Measurements from ENCODE around the gene NEK10. TPM values are rescaled to one million over a fixed set of nuclear protein-coding genes. Genes with fewer than 3 reads are reported as not detected.

The NEK10 gene
- total and polyA plus RNA-seq, 2 donors (not counting 3 experiments of a cell fraction or from before 2014, with no cell fraction given), result 0.32 to 5.0 TPM

DNA sequence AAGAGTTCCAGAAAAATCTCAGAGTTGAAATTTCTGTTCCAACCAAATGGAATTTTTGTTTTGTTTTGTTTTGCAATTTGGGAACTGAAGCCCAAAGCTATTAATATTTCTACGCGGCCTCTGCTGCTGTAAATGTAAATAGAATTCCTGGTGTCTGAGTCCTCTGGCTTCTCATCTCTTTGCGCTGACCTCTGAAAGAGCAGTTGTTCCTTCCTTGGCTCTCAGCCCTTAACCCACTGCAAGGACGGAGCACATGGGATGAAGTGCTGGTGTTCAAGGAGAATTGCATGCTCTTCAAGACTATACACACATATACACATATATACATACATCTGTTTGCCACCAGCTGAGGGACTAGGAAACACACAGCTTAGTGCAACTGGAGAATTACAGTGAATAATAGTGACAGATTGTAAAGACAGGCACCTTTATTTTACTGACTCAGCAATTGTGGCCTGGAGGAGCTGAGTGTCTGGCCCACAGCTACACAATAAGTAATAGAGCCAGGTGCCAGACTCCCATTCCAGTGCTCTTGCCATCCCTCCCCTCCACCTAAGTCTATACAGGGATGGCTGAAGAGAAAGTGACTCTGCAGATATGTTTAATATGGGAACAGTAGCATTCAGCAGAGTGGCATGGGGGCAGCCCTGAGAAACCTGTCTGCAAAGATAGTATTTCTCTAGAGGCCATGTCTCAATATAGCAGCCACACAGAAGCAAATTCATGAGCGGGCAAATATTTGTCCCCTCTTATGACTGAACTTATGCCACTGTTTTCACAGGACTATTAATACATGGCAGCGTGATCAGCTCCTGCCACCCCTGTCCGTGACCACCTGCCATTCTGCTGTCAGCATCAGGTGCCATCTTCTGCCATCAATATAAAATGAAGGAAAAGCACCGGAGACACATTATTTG lies 42.3 kb downstream of the NEK10 start:
- peak; percentile 90 for FAIRE-seq
- Histone ChIP-seq H3K4me3 (replicated peaks in 1 of 3; ENCODE audit: insufficient read depth in 1 of 3, low read depth in 1 of 3, low read length in 3 of 3) (no peak overlapping the region), H3K27ac (ENCODE audit: insufficient read depth, low read depth, low read length) (peak overlapping the region; percentile 43), H3K79me2 (ENCODE audit: control insufficient read depth, insufficient read depth, low read length) (no peaks in the 10 kb centered on the region), H3K4me1 (ENCODE audit: control insufficient read depth, extremely low read depth, insufficient read depth, low read length) (peaks cover 14% of the 10 kb centered on the region), H4K20me1 (replicated peaks; ENCODE audit: control insufficient read depth, extremely low read depth, insufficient read depth, low read length) (no peaks in the 10 kb centered on the region), H3K9ac (replicated peaks; ENCODE audit: extremely low read depth, insufficient read depth, low read length) (no peak overlapping the region), H3K36me3 (ENCODE audit: control insufficient read depth in 2 of 2, extremely low read depth in 1 of 2, insufficient read depth in 2 of 2, low read length in 2 of 2) (no peaks in the 10 kb centered on the region), H2AFZ (ENCODE audit: low read depth, low read length) (peak overlapping the region; percentile 74), H3K4me2 (ENCODE audit: insufficient read depth, low read length) (peak overlapping the region; percentile 56), H3K9me3 (replicated peaks; ENCODE audit: control insufficient read depth, insufficient read depth, low read length) (no peaks in the 10 kb centered on the region), H3K9me1 (replicated peaks; ENCODE audit: control insufficient read depth, extremely low read depth, insufficient read depth, low read length) (no peaks in the 10 kb centered on the region), H3K27me3 (ENCODE audit: control insufficient read depth in 2 of 2, insufficient read depth in 2 of 2, low read length in 2 of 2) (no peaks in the 10 kb centered on the region)
- no peak for TF ChIP-seq POLR2A (IDR thresholded peaks at IDR 0.05; ENCODE audit: low read depth, low read length)
- no peak for TF ChIP-seq JUN (IDR thresholded peaks at IDR 0.05; ENCODE audit: borderline replicate concordance, insufficient read depth, insufficient read length, low read depth)
- no peak for TF ChIP-seq EZH2 (IDR thresholded peaks at IDR 0.05; ENCODE audit: borderline replicate concordance, low read depth, low read length, severe bottlenecking)
- TF ChIP-seq MYC (IDR thresholded peaks at IDR 0.05; ENCODE audit: low read depth, low read length), result no peak
- TF ChIP-seq, protein P1, sequence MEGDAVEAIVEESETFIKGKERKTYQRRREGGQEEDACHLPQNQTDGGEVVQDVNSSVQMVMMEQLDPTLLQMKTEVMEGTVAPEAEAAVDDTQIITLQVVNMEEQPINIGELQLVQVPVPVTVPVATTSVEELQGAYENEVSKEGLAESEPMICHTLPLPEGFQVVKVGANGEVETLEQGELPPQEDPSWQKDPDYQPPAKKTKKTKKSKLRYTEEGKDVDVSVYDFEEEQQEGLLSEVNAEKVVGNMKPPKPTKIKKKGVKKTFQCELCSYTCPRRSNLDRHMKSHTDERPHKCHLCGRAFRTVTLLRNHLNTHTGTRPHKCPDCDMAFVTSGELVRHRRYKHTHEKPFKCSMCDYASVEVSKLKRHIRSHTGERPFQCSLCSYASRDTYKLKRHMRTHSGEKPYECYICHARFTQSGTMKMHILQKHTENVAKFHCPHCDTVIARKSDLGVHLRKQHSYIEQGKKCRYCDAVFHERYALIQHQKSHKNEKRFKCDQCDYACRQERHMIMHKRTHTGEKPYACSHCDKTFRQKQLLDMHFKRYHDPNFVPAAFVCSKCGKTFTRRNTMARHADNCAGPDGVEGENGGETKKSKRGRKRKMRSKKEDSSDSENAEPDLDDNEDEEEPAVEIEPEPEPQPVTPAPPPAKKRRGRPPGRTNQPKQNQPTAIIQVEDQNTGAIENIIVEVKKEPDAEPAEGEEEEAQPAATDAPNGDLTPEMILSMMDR (IDR thresholded peaks at IDR 0.05; ENCODE audit: extremely low read depth in 1 of 2, insufficient read depth in 1 of 2, low read depth in 1 of 2, low read length in 2 of 2), result no peak
- no peak for TF ChIP-seq FOS (IDR thresholded peaks at IDR 0.05; ENCODE audit: borderline replicate concordance, insufficient read depth, low read length)
- TF ChIP-seq, protein P2, sequence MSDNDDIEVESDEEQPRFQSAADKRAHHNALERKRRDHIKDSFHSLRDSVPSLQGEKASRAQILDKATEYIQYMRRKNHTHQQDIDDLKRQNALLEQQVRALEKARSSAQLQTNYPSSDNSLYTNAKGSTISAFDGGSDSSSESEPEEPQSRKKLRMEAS (IDR thresholded peaks at IDR 0.05; ENCODE audit: insufficient read depth, insufficient read length), result no peak
- TF ChIP-seq GATA2 (IDR thresholded peaks at IDR 0.05; ENCODE audit: insufficient read depth, insufficient read length, low read depth, low read length), result no peak
- TF ChIP-seq POLR2AphosphoS5 (IDR thresholded peaks at IDR 0.05; ENCODE audit: insufficient read depth, low read depth, low read length), result no peak
- ChIA-PET CTCF (interaction anchor here (0.7 to 1.9 kb wide), 4 partner anchors 14 to 264 kb away, joined by 3 to 10 read pairs (median 4); no protein-coding TSS in a partner anchor), POLR2A (interaction anchor here (0.6 to 1.6 kb wide), 2 partner anchors 42 to 157 kb away, joined by 3 read pairs; partner anchors contain the start of genes NEK10 and SLC4A7)
- intact Hi-C loops (cut with micrococcal nuclease), result no loop called here
- BruUV-seq (replicated peaks), result no TSS peak
- peak; percentile 56 for DNase-seq (ENCODE audit: low read depth, low spot score)
- dilution Hi-C loops (cut with MboI; ENCODE audit: extremely low pct_ligation_motif_present, low sequenced_read_pairs), result no loop called here
